RPMI8226 (cell line): ENCODE data around the gene EDA.

Experiments
- DNase-seq: peaks from one replicate; pipeline ENCODE4 v3.0.0-alpha.2; 2015

Gene EDA

GRCh38 chrX:70029863-70030262 is 413.9 kb downstream of the EDA start:
- no peak for DNase-seq

GRCh38 chrX:70030301-70030767 is 414.4 kb downstream of the EDA start:
- peak; percentile 61 for DNase-seq

- DNase-seq: no peak
Measured at GRCh38 chrX:70032792-70033191, 416.9 kb downstream of the EDA start.

GRCh38 chrX:70033348-70034051 is 417.6 kb downstream of the EDA start:
- peak; percentile 37 for DNase-seq

- no peak for DNase-seq
Measured at GRCh38 chrX:70034646-70035045, 418.7 kb downstream of the EDA start.

GRCh38 chrX:70038515-70038914 is 422.6 kb downstream of the EDA start:
- no peak for DNase-seq

GRCh38 chrX:70038951-70039350 is 423.0 kb downstream of the EDA start:
- no peak for DNase-seq

- DNase-seq: no peak
Measured at GRCh38 chrX:70039758-70040157, 423.8 kb downstream of the EDA start.

GRCh38 chrX:70041993-70042392 is 426.1 kb downstream of the EDA start:
- no peak for DNase-seq

- no peak for DNase-seq
Measured at GRCh38 chrX:70042399-70043371, 426.8 kb downstream of the EDA start.

- DNase-seq: no peak
Measured at GRCh38 chrX:70043685-70044084, 427.8 kb downstream of the EDA start.

- DNase-seq: no peak
Measured at GRCh38 chrX:70044541-70045245, 428.8 kb downstream of the EDA start.

GRCh38 chrX:70046978-70047377 is 431.1 kb downstream of the EDA start:
- DNase-seq: no peak

GRCh38 chrX:70049406-70049805 is 433.5 kb downstream of the EDA start:
- DNase-seq: no peak

- no peak for DNase-seq
Measured at GRCh38 chrX:70049925-70050324, 434.0 kb downstream of the EDA start, which contains the start of gene AWAT2. Gene AWAT2 (minus strand): TSS chrX:70049938. CDS start chrX:70049932, 6 bp downstream.

- DNase-seq: no peak
Measured at GRCh38 chrX:70052895-70053615, 437.1 kb downstream of the EDA start.

GRCh38 chrX:70054391-70054790 is 438.5 kb downstream of the EDA start:
- DNase-seq: no peak

- DNase-seq: no peak
Measured at GRCh38 chrX:70062076-70062475, 446.2 kb downstream of the EDA start, which contains the start of gene OTUD6A. Gene OTUD6A (plus strand): TSS chrX:70062457. CDS start chrX:70062525, 68 bp downstream.

GRCh38 chrX:70062961-70063550 is 447.1 kb downstream of the EDA start:
- no peak for DNase-seq

GRCh38 chrX:70066646-70067045 is 450.7 kb downstream of the EDA start:
- no peak for DNase-seq

- no peak for DNase-seq
Measured at GRCh38 chrX:70079297-70079696, 463.4 kb downstream of the EDA start.

GRCh38 chrX:70079870-70080269 is 464.0 kb downstream of the EDA start:
- DNase-seq: no peak
